Mesenchymal stem cell (in vitro differentiated cells and primary cell): ENCODE results near the gene THADA.

ENCODE experiments used
- DNase-seq: peaks from one replicate; pipeline ENCODE4 v3.0.0-alpha.2; 2013
- H2AFZ ChIP-seq: one replicate; pipeline ENCODE4 v1.6.1; 2013; ENCODE audit warnings: low read depth, mild to moderate bottlenecking, control low read depth, inconsistent platforms, low read length, moderate library complexity
- H2AK5ac ChIP-seq: 2 replicates; pipeline ENCODE4 v1.6.1; 2013; ENCODE audit warnings: low read length, moderate library complexity, mild to moderate bottlenecking, inconsistent platforms; ENCODE audit not compliant: severe bottlenecking
- H2BK120ac ChIP-seq: one replicate; pipeline ENCODE4 v1.6.1; 2013; ENCODE audit warnings: low read depth, mild to moderate bottlenecking, inconsistent platforms, low read length, moderate library complexity
- H2BK12ac ChIP-seq, 2 experiments: one replicate each; pipeline ENCODE4 v1.6.1; 2013; ENCODE audit warnings: inconsistent platforms in 2 of 2, low read length in 2 of 2, mild to moderate bottlenecking in 2 of 2, moderate library complexity in 2 of 2, control low read depth in 1 of 2
- H2BK15ac ChIP-seq: one replicate; pipeline ENCODE4 v1.6.1; 2013; ENCODE audit warnings: mild to moderate bottlenecking, low read depth, inconsistent platforms; ENCODE audit not compliant: poor library complexity, severe bottlenecking
- H2BK5ac ChIP-seq: 2 replicates; pipeline ENCODE4 v1.6.1; 2013; ENCODE audit warnings: low read depth, mild to moderate bottlenecking, low read length, control low read depth, inconsistent platforms; ENCODE audit not compliant: poor library complexity, severe bottlenecking
- H3K14ac ChIP-seq, 2 experiments: one replicate each; pipeline ENCODE4 v1.6.1; 2013; ENCODE audit warnings: inconsistent platforms in 2 of 2, low read length in 2 of 2, control low read depth in 1 of 2, mild to moderate bottlenecking in 1 of 2, moderate library complexity in 1 of 2
- H3K18ac ChIP-seq, 2 experiments: one replicate each; pipeline ENCODE4 v1.6.1; 2013; ENCODE audit warnings: inconsistent platforms in 2 of 2, low read length in 2 of 2, control low read depth in 1 of 2, low read depth in 1 of 2, mild to moderate bottlenecking in 1 of 2
- H3K23ac ChIP-seq, 2 experiments: one replicate each; pipeline ENCODE4 v1.6.1; 2013; ENCODE audit warnings: inconsistent platforms in 2 of 2, low read length in 2 of 2, mild to moderate bottlenecking in 2 of 2, moderate library complexity in 2 of 2, control low read depth in 1 of 2
- H3K27ac ChIP-seq: 2 replicates; pipeline ENCODE4 v1.5.1; 2013; ENCODE audit warnings: mild to moderate bottlenecking, moderate library complexity, low read length, control low read depth, inconsistent platforms; ENCODE audit not compliant: poor library complexity, severe bottlenecking
- H3K27me3 ChIP-seq, 2 experiments: 2 replicates each; pipeline versions ENCODE4 v1.6.1 to v1.7.0; 2013; ENCODE audit warnings: low read length in 2 of 2, mild to moderate bottlenecking in 2 of 2, moderate library complexity in 2 of 2, control low read depth in 1 of 2, inconsistent platforms in 1 of 2; ENCODE audit not compliant: control insufficient read depth in 1 of 2, insufficient read depth in 1 of 2
- H3K36me3 ChIP-seq, 2 experiments: 2 replicates each; pipeline versions ENCODE4 v1.6.1 to v1.7.0; 2013; ENCODE audit warnings: low read length in 2 of 2, control low read depth in 1 of 2, inconsistent platforms in 1 of 2, low read depth in 1 of 2, mild to moderate bottlenecking in 1 of 2; ENCODE audit not compliant: insufficient read depth in 2 of 2, control insufficient read depth in 1 of 2
- H3K4ac ChIP-seq, 2 experiments: one replicate each; pipeline ENCODE4 v1.6.1; 2013; ENCODE audit warnings: inconsistent platforms in 2 of 2, low read length in 2 of 2, mild to moderate bottlenecking in 2 of 2, moderate library complexity in 2 of 2, control low read depth in 1 of 2, low read depth in 1 of 2
- H3K4me1 ChIP-seq: 2 replicates; pipeline ENCODE4 v1.6.1; 2013; ENCODE audit warnings: low read depth, low read length, control low read depth; ENCODE audit not compliant: control insufficient read depth, insufficient read depth
- H3K4me2 ChIP-seq: 2 replicates; pipeline ENCODE4 v1.6.1; 2013; ENCODE audit warnings: low read length, mild to moderate bottlenecking, inconsistent platforms; ENCODE audit not compliant: poor library complexity, severe bottlenecking
- H3K4me3 ChIP-seq, 2 experiments: 2 replicates each; pipeline versions ENCODE4 v1.5.1 to v1.7.0; 2013; ENCODE audit warnings: low read length in 2 of 2, mild to moderate bottlenecking in 2 of 2, control low read depth in 1 of 2, low read depth in 1 of 2; ENCODE audit not compliant: insufficient read depth in 1 of 2
- H3K79me1 ChIP-seq: replicated peaks from 2 replicates; pipeline ENCODE4 v1.6.1; 2013; ENCODE audit warnings: mild to moderate bottlenecking, control low read depth, low read length, inconsistent platforms; ENCODE audit not compliant: poor library complexity, severe bottlenecking
- H3K9ac ChIP-seq: 2 replicates; pipeline ENCODE4 v1.7.0; 2013; ENCODE audit warnings: mild to moderate bottlenecking, low read length, moderate library complexity
- H3K9me3 ChIP-seq: 2 replicates; pipeline ENCODE4 v1.7.0; 2013; ENCODE audit warnings: mild to moderate bottlenecking, low read length; ENCODE audit not compliant: control insufficient read depth
- H4K8ac ChIP-seq: one replicate; pipeline ENCODE4 v1.6.1; 2013; ENCODE audit warnings: inconsistent platforms, mild to moderate bottlenecking, low read length, moderate library complexity
- H4K91ac ChIP-seq: one replicate; pipeline ENCODE4 v1.6.1; 2013; ENCODE audit warnings: mild to moderate bottlenecking, low read length, inconsistent platforms
- WGBS: methylation state at CpG from one replicate; pipeline ENCODE4 v1.1.7; 2013; ENCODE audit warnings: mixed read lengths; 5-methylcytosine and 5-hydroxymethylcytosine counted together

The THADA gene

DNA sequence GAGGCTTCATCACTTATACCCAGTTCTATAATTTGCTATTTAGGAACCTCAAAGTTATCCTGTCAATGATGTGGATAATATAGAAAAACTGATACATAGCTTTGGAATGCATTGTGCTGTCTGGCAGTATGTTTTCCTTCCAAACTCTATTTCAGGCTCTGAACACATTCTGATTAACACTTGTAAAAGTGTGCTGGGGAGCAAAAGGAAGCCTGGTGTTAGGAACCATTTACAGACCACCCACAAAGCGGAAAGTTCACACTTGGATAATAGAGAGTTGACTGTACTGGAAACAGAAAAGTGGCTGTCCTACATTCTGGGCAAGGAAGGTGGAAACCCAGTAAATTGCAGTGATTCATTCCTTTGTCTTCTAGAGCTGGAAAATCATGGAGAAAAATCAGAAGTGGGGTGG lies 254.9 kb downstream of the THADA start:
- Histone ChIP-seq H2AFZ (no peak overlapping the region), H3K27me3 (no peaks in the 10 kb centered on the region), H3K36me3 (no peaks in the 10 kb centered on the region), H3K4me2 (no peak overlapping the region), H3K4me1 (peaks cover 15% of the 10 kb centered on the region), H3K27ac (peak overlapping the region; percentile 85), H3K14ac (no peak overlapping the region), H3K18ac (peak overlapping the region in 1 of 2 experiments; percentile 37), H2BK15ac (no peak overlapping the region), H2AK5ac (no peak overlapping the region), H4K91ac (no peak overlapping the region), H3K79me1 (no peaks in the 10 kb centered on the region), H3K4me3 (peak overlapping the region in 1 of 2 experiments; percentile 6), H2BK5ac (peak overlapping the region; percentile 19), H2BK12ac (no peak overlapping the region), H3K4ac (no peak overlapping the region), H3K9ac (peak overlapping the region; percentile 56), H3K23ac (no peak overlapping the region), H4K8ac (no peak overlapping the region), H2BK120ac (no peak overlapping the region), H3K9me3 (no peaks in the 10 kb centered on the region)
- 37% methylated on average over 1 of the region's 1 CpG for WGBS
- peak; percentile 71 for DNase-seq

- H2BK120ac ChIP-seq, result no peak overlapping the region
- no peak overlapping the region for H4K91ac ChIP-seq
- H3K18ac ChIP-seq, result peak overlapping the region in 1 of 2 experiments; percentile 78
- peak overlapping the region; percentile 89 for H2AK5ac ChIP-seq
- H3K9ac ChIP-seq, result peak overlapping the region; percentile 56
- no peak overlapping the region for H4K8ac ChIP-seq
- H3K27me3 ChIP-seq, result no peaks in the 10 kb centered on the region
- DNase-seq, result peak; percentile 73
- H2BK5ac ChIP-seq, result no peak overlapping the region
- no peak overlapping the region for H3K4me2 ChIP-seq
- H2BK15ac ChIP-seq, result no peak overlapping the region
- no peak overlapping the region for H3K4me3 ChIP-seq
- WGBS, result 57% methylated on average over 1 of the region's 2 CpGs
- H2BK12ac ChIP-seq, result no peak overlapping the region
- no peak overlapping the region for H3K23ac ChIP-seq
- H3K27ac ChIP-seq, result no peak overlapping the region
- H3K14ac ChIP-seq, result no peak overlapping the region
- no peak overlapping the region for H2AFZ ChIP-seq
- no peaks in the 10 kb centered on the region for H3K9me3 ChIP-seq
- H3K4ac ChIP-seq, result peak overlapping the region in 1 of 2 experiments; percentile 74
- no peaks in the 10 kb centered on the region for H3K36me3 ChIP-seq
- H3K4me1 ChIP-seq, result peaks cover 13% of the 10 kb centered on the region
- no peaks in the 10 kb centered on the region for H3K79me1 ChIP-seq
Measured at GRCh38 chr2:43340066-43340465, 255.8 kb downstream of the THADA start.

GRCh38 chr2:43333656-43334144 lies 262.1 kb downstream of the THADA start:
- no peaks in the 10 kb centered on the region for H3K9me3 ChIP-seq
- H4K8ac ChIP-seq, result no peak overlapping the region
- no peaks in the 10 kb centered on the region for H3K27me3 ChIP-seq
- peak overlapping the region; percentile 12 for H2BK120ac ChIP-seq
- H3K9ac ChIP-seq, result peak overlapping the region; percentile 79
- no peak overlapping the region for H4K91ac ChIP-seq
- no peak overlapping the region for H3K14ac ChIP-seq
- 68% methylated on average over 2 of the region's 2 CpGs for WGBS
- peak overlapping the region; percentile 0 for H3K4me2 ChIP-seq
- DNase-seq, result peak; percentile 57
- peak overlapping the region; percentile 75 for H2AK5ac ChIP-seq
- H3K23ac ChIP-seq, result no peak overlapping the region
- H2BK15ac ChIP-seq, result no peak overlapping the region
- H3K4me3 ChIP-seq, result peak overlapping the region in 1 of 2 experiments; percentile 3
- peak overlapping the region in 1 of 2 experiments; percentile 88 for H3K4ac ChIP-seq
- peaks cover 0 to 5% of the 10 kb centered on the region in 2 experiments for H3K36me3 ChIP-seq
- no peak overlapping the region for H2BK5ac ChIP-seq
- peak overlapping the region; percentile 39 for H3K27ac ChIP-seq
- no peak overlapping the region for H2AFZ ChIP-seq
- peaks cover 6% of the 10 kb centered on the region for H3K4me1 ChIP-seq
- peak overlapping the region; percentile 82 to 96 for H3K18ac ChIP-seq
- H2BK12ac ChIP-seq, result peak overlapping the region; percentile 90 to 96
- H3K79me1 ChIP-seq, result no peaks in the 10 kb centered on the region

DNA sequence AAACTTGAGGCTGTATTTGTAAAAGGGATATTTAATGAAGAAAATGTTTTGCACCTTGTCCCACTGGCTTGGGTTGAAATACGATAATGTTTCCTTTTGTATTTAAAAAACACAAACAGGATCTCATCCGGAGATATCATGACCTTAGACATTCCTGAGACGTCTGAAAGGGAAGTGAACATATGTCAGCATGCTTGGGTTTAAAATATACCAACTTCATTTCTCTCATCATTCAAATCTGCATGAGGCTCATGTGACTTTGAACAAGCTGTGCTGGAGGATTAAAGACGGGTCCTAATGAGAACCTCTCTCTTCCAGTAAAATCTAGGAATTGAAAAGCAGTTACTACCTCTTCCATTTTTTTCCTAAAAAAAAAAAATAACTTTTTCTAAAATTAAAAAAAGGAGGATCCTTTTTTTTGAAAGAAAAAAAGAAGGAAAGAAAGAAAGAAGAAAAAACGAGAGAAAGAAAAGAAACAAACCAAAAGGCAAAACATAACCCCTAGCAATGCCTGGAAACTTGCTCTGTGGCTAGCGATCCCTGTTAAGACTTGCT lies 262.7 kb downstream of the THADA start:
- H3K4ac ChIP-seq, result peak overlapping the region in 1 of 2 experiments; percentile 88
- no peak overlapping the region for H2BK120ac ChIP-seq
- peak overlapping the region; percentile 39 for H3K27ac ChIP-seq
- H3K9me3 ChIP-seq, result no peaks in the 10 kb centered on the region
- peak overlapping the region; percentile 79 for H3K9ac ChIP-seq
- H4K8ac ChIP-seq, result no peak overlapping the region
- no peaks in the 10 kb centered on the region for H3K79me1 ChIP-seq
- H3K4me1 ChIP-seq, result peaks cover 6% of the 10 kb centered on the region
- no peak overlapping the region for H2BK15ac ChIP-seq
- no peak overlapping the region for H2BK12ac ChIP-seq
- DNase-seq, result no peak
- H3K4me2 ChIP-seq, result no peak overlapping the region
- H3K14ac ChIP-seq, result no peak overlapping the region
- WGBS, result 74% methylated on average over 2 of the region's 6 CpGs
- H4K91ac ChIP-seq, result no peak overlapping the region
- H2BK5ac ChIP-seq, result no peak overlapping the region
- H3K18ac ChIP-seq, result peak overlapping the region in 1 of 2 experiments; percentile 96
- peak overlapping the region in 1 of 2 experiments; percentile 3 for H3K4me3 ChIP-seq
- H2AK5ac ChIP-seq, result no peak overlapping the region
- peaks cover 0 to 5% of the 10 kb centered on the region in 2 experiments for H3K36me3 ChIP-seq
- H2AFZ ChIP-seq, result no peak overlapping the region
- H3K23ac ChIP-seq, result no peak overlapping the region
- H3K27me3 ChIP-seq, result no peaks in the 10 kb centered on the region
